NCI-H526 (cell line): ENCODE results near the gene NCK2.
A peak's percentile ranks its signal among the peaks of the same experiment; 100 is the strongest.

Experiments
- DNase-seq, 2 experiments: peaks; one replicate each; lab custom pipeline; 2025; lab: John Stamatoyannopoulos, UW

Gene NCK2

GRCh38 chr2:105812180-105813044 lies 67.7 kb downstream of the NCK2 start:
- DNase-seq: peak in 1 of 2 experiments; percentile 59

GRCh38 chr2:105813045-105813315 lies 68.3 kb downstream of the NCK2 start:
- DNase-seq: peak in 1 of 2 experiments; percentile 46

GRCh38 chr2:105813405-105813804 lies 68.7 kb downstream of the NCK2 start:
- no peak for DNase-seq

GRCh38 chr2:105814291-105814940 lies 69.7 kb downstream of the NCK2 start:
- no peak for DNase-seq

GRCh38 chr2:105815401-105815800 lies 70.7 kb downstream of the NCK2 start:
- DNase-seq: no peak

- no peak for DNase-seq
These were observed 75.4 kb downstream of the NCK2 start for GRCh38 chr2:105820151-105820550.

GRCh38 chr2:105820691-105821090 lies 76.0 kb downstream of the NCK2 start:
- DNase-seq: no peak

GRCh38 chr2:105821428-105822125 lies 76.9 kb downstream of the NCK2 start:
- DNase-seq: no peak

- DNase-seq: no peak
These were observed 77.5 kb downstream of the NCK2 start for GRCh38 chr2:105822186-105822585.

- DNase-seq: no peak
These were observed 79.7 kb downstream of the NCK2 start for GRCh38 chr2:105824446-105824845.

- no peak for DNase-seq
These were observed 82.8 kb downstream of the NCK2 start for GRCh38 chr2:105827351-105828096.

GRCh38 chr2:105828558-105828957 lies 83.8 kb downstream of the NCK2 start:
- DNase-seq: no peak

GRCh38 chr2:105834931-105835330 lies 90.2 kb downstream of the NCK2 start:
- DNase-seq: no peak

GRCh38 chr2:105836341-105836740 lies 91.6 kb downstream of the NCK2 start:
- DNase-seq: no peak

- no peak for DNase-seq
These were observed 92.4 kb downstream of the NCK2 start for GRCh38 chr2:105836840-105837692.

- no peak for DNase-seq
These were observed 95.1 kb downstream of the NCK2 start for GRCh38 chr2:105839793-105840192.

GRCh38 chr2:105840933-105841332 lies 96.2 kb downstream of the NCK2 start:
- DNase-seq: peak in 1 of 2 experiments; percentile 26

GRCh38 chr2:105841551-105841950 lies 96.8 kb downstream of the NCK2 start:
- peak in 1 of 2 experiments; percentile 5 for DNase-seq

- DNase-seq: no peak
These were observed 97.8 kb downstream of the NCK2 start for GRCh38 chr2:105842555-105842954.

- DNase-seq: no peak
These were observed 99.0 kb downstream of the NCK2 start for GRCh38 chr2:105843476-105844374.
